SIG-M5 treated with dmso at 0.1 percent for 504 hours (cell line): ENCODE data around the gene SVBP.
A peak's percentile ranks its signal among the peaks of the same experiment; 100 is the strongest.

Source experiments
- DNase-seq: peaks from one replicate; lab custom pipeline; 2025; ENCODE audit not compliant: unreplicated experiment; lab: John Stamatoyannopoulos, UW

Gene SVBP

GRCh38 chr1:42806593-42806992, 10.6 kb downstream of the SVBP start:
- DNase-seq = no peak

- no peak for DNase-seq
Observed at GRCh38 chr1:42806171-42806570, 11.0 kb downstream of the SVBP start.

DNA sequence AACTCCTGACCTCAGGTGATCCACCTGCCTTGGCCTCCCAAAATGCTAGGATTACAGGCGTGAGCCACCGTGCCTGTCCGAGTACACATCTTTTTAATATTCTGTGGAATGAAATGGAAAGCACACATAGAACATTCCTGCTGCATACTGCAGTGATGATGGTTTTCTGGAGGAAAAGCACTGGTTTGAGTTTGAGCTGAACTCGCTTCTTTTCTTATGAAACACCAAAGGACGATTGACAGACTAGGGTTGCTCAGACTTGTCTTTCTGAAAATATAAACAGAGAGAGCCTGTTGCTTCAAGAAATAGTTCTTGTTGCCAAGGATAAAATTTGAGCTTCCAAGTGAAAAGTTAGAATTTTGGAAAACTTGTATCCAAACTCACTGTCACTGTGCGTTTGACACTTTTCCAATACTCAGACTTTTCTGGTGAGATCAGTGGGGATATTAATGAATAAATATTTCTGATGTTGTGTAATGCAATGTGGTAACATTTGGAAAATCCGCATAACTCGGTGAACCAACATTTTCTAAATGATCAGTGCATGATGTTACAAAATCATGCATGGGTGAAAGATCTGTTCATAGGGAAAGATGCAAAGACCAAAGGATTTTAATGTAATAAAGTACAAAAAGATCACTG, 15.2 kb downstream of the SVBP start:
- no peak for DNase-seq

GRCh38 chr1:42797979-42798378, 19.2 kb downstream of the SVBP start:
- peak; percentile 2 for DNase-seq

GRCh38 chr1:42797414-42797813, 19.8 kb downstream of the SVBP start:
- no peak for DNase-seq

DNA sequence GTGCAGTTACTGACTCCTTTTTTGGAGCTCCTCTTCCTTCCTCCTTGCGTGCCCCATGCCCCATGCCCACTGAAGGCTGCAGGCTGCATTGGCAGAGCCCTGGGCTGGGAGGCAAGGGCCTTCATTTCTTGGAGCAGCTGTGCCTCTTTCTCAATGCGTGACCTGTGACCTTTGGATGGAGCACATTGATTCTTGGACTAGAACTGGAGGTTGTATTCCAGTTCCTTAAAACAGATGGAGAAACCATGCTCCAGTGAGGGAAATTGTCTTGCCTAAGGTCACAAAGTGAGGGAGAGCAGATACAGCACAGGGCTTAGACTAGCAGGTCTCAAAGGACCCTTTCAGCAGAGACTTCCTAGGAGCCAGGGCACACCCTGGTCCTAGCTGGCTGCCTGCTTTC, 23.4 kb downstream of the SVBP start:
- DNase-seq = no peak

- DNase-seq = no peak
Observed at GRCh38 chr1:42788021-42788420, 29.2 kb downstream of the SVBP start.

DNA sequence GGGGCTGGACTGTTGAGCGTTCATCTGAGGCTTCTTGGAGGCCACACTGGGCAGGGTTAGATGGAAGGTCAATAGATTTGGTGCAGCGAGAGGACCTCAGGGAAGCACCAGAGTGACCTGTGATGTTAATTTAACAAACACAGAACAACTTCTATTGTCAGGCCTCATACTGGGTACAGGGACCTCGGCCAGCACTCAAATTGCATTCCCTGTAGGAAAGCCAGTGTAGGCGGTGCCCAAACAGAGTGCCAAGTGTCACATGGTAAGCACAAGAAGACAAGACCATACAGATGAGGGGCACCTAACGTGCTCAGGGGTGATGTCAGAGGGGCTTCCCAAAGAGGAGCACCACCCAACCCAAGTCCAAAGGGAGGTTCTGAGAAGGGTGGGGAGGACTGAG, 31.1 kb downstream of the SVBP start:
- DNase-seq = no peak

DNA sequence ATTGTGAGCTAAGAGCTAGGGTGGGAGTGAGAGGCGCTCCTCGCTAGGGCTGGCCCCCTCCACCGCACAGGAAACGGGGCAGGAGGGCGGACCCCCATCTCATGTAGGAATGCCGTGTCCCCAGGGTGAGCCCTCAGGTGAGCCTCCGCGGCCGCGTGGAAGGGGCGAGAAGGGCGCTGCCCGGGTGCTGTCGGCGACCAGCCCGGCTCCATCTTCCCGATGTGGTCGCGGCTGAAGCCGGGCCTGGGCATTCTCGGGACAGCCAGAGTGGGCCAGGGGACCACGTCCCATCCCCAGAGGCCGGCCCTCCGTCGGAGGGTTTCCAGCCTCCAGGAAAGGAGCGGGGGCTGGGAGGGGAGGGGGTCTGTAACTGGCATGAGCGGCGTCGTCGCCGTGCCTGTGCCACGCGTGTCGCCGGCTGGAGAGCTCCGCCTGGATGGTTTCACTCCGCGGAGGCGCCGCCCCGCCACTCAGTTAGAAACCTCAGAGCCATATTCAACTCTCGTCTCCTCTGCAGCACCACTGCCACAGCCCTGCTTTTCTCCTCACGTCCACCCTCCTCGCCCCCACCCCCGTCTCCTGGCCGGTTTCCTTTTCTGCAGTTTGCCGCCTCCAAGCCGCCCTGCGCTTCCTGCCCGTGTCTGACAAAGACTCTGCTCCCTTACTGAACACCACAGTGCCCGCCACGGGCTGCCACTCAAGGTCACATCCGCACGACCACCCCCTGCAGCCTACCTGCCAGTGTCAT, 32.1 kb downstream of the SVBP start, which contains the start of gene TMEM269:
TSS of gene TMEM269 (plus strand) at position 46 of the 748 bp plus-strand sequence. CDS start 4,903 bp downstream, outside the sequence.
- no peak for DNase-seq

DNA sequence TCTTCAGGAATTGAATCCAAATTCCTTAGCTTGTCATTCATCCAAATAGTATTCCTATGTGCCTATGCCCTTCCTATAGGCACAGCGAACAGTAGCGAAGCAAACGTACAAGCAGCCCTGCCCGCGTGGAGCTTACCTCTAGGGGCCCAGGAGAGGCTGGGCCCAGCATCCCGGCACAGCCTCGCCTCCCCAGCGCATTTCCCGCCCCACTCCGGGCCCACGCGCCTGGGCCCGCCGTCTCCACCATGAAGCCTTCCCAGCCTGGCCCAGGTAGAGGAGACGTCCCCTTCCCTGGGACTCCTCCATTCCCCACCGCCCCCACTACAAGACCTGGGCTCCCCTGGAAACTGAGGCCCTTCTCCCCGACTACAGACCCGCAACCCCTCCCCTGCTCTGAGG, 32.7 kb downstream of the SVBP start:
- DNase-seq = no peak

DNA sequence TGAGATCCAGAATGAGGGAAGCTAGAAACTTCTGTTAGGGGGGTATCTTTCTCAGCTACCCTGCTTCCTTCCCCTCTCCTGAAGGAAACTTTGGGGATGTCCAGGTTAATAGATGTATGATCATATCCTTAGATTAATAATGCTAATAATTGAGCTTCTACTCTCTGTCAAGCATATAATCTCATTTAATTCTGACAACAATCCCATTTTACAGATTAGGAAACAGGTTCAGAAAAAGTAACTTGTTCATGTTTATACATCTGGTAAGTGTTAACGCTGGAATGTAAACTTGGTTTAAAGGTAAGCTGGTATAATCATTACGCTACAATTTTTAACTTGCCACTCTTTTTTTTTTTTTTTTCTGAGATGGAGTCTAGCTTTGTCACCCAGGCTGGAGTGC, 34.1 kb downstream of the SVBP start:
- no peak for DNase-seq

DNA sequence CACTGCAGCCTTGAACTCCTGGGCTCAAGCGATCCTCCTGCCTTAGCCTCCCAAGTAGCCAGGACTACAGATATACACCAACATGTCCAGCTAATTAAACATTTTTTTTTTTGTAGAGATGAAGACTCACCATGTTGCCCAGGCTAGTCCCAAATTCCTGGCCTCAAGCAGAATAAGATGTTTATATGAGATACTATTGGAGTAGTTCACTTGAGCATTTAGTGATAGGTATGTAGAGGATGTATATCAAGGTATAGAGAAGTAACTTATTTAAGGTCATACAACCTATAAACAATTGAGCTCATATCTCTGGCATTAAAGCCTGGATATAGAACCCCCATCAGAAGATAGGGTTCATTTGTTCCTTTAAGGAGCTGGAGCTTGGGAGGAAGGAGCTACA, 37.0 kb downstream of the SVBP start:
- no peak for DNase-seq

GRCh38 chr1:42779725-42780124, 37.5 kb downstream of the SVBP start:
- no peak for DNase-seq

- peak; percentile 20 for DNase-seq
Observed at GRCh38 chr1:42777852-42778251, 39.3 kb downstream of the SVBP start.

GRCh38 chr1:42776502-42776901, 40.7 kb downstream of the SVBP start:
- DNase-seq = no peak

DNA sequence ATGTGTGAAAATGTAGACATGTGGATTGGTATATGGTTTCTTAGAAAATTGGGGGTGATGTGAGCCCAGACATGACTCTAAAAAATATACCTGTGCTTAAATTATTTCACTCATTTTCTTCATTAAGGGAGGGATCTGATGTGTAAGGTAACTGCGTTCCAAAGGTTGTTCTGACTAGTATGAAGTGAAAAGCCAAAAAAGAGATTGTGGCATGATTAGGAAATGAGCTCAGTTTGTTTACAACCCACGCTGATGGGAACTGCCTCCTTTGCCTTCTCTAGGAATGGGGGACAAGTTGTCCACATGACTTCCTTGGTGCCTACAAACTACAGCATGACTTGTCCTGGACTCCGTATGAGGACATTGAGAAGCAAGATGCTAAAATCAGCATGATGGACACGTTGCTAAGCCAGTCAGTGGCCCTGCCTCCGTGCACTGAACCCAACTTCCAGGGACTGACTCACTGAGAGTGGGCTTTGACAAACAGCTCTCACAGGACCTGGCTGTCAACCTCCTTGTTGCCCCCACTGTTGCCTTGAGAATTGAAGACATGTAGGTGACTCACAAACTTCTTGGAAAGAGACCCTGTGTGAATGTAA, 42.2 kb downstream of the SVBP start:
- DNase-seq = no peak

DNA sequence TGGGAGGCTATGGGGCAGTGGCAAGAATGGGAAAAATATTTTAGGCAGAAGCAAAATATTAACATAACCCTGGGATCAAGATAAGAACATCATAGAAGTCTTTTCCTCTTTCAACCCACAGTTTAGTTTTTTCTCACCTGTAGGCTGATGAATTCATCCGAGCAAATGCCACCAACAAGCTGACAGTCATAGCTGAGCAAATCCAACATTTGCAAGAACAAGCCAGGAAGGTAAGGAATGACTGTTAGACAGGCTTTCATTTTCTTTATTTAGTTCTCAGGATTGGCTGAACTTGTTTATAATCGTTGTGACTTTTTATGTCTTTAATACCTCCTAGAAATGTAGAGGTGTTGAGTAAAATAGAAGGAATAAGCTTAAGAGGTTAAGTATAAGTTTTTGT, 43.8 kb downstream of the SVBP start:
- DNase-seq = no peak

DNA sequence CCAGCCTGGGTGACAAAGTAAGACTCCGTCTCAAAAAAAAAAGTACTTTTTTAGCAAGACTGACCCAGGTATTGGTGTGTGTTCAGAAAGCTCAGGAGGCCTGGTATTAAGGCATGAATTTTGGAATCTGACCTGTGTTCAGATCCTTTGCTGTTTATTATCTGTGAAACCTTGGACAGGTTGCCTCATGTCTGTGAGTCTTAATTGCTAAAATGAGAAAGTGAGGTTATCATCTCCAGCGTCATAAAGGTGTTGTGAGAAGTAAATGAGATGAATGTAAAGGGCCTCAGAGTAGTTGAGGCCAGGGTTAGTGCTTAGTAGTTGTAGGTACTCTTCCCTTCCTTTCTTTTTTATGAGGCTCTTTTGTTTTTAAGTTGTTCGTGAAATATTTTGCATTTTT, 47.4 kb downstream of the SVBP start:
- no peak for DNase-seq

- no peak for DNase-seq
Observed at GRCh38 chr1:42768172-42768571, 49.0 kb downstream of the SVBP start.

DNA sequence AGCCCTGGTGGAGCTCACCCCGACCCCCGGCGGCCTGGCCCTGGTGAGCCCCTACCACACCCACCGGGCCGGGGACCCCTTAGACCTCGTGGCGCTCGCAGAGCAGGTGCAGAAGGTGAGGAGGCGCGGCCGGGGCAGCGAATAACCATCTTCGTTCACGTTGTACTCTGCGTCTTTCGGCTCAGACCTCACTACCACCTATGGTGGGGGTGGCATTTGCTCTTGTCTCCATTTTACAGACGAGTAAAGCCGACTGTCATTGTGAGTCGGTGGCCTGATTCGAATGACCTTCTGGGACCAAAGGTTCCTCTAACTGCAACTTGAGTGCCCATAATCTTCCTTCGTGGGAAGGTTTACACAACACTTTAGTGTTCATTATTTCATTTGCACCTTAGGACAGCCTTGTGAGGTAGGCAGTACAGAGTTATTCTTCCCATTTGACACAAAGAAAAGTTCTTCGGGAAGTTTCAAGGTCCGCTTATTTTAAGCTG, 49.6 kb downstream of the SVBP start:
- DNase-seq = peak; percentile 27

- peak; percentile 94 for DNase-seq
Observed at GRCh38 chr1:42766741-42767509, 50.3 kb downstream of the SVBP start, which contains the start of the genes C1orf50 and P3H1. Gene C1orf50, plus strand, starts transcription at chr1:42767249. Its CDS starts 63 bp downstream, at chr1:42767312. Gene P3H1, minus strand, starts transcription at chr1:42767028. Its CDS starts 57 bp downstream, at chr1:42766971.
